SU-DHL-6 (cell line): ENCODE results near the gene YJU2.

Experiments
- EZH2phosphoT487 ChIP-seq: fragments of 200-600 bp; sonication (generic), shearing (Covaris generic); conservative IDR thresholded peaks from 2 replicates; pipeline ENCODE4 v1.6.1; 2018; ENCODE audit warnings: mild to moderate bottlenecking, antibody characterized with exemption, low read length, moderate library complexity, mixed read lengths
- TF ChIP-seq, protein P1 (sequence below): fragments of 200-600 bp; sonication (generic); IDR thresholded peaks from one replicate; pipeline ENCODE4 v1.5.1; 2017; ENCODE audit warnings: antibody characterized with exemption, mild to moderate bottlenecking, low read length, moderate library complexity; ENCODE audit not compliant: insufficient read depth, poor library complexity, severe bottlenecking

DNA sequence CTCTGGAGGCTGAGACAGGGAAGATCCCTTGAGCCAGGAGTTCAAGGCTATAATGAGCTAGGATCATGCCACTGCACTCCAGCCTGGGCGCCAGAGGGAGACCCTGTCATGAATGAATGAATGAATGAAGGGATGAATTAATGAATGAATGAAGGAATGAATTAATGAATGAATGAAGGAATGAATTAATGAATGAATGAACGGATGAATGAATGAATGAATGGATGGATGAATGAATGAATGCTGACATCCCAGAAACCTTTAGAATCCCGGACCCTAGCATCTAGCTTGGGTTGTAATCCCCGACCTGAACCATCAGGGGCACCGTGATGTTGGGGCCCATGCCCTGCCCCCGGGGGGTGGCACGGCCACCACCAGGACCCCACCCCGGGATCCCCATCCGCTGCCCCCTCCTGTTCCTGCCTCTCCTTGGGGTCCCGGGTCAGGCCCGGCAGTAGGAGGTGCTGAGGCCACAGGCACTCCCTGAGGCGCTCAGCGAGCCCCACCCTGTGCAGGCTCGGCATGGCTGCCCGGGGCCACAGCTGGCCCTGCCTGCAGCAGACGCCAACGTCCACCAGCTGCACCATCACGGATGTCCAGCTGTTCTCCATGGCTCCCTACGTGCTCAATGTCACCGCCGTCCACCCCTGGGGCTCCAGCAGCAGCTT, 14.1 kb upstream of the YJU2 start:
- TF ChIP-seq, protein P1, sequence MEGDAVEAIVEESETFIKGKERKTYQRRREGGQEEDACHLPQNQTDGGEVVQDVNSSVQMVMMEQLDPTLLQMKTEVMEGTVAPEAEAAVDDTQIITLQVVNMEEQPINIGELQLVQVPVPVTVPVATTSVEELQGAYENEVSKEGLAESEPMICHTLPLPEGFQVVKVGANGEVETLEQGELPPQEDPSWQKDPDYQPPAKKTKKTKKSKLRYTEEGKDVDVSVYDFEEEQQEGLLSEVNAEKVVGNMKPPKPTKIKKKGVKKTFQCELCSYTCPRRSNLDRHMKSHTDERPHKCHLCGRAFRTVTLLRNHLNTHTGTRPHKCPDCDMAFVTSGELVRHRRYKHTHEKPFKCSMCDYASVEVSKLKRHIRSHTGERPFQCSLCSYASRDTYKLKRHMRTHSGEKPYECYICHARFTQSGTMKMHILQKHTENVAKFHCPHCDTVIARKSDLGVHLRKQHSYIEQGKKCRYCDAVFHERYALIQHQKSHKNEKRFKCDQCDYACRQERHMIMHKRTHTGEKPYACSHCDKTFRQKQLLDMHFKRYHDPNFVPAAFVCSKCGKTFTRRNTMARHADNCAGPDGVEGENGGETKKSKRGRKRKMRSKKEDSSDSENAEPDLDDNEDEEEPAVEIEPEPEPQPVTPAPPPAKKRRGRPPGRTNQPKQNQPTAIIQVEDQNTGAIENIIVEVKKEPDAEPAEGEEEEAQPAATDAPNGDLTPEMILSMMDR, result no peak
- no peak for TF ChIP-seq EZH2phosphoT487
